ENCODE data around the gene MOB3C.

- TF ChIP-seq CTCF (IDR thresholded peaks at IDR 0.05; ENCODE audit: insufficient read depth, low read length, poor library complexity, severe bottlenecking) = no peak
- no peak for TF ChIP-seq EZH2phosphoT487 (conservative IDR thresholded peaks at IDR 0.05; ENCODE audit: low read length)
Measured at GRCh38 chr1:46601257-46602007, 15.2 kb downstream of the MOB3C start.

Measured in SU-DHL-6 (cell line).